IPS-18c (cell line): ENCODE results near the gene ADAMTS2.
"Not testable (repeated sequence)": the region's sequence is repeated elsewhere in the genome, so short reads cannot be mapped to it uniquely, and the experiment has no call there.

ENCODE experiments used
- H3K4me3 ChIP-seq: 2 replicates; pipeline ENCODE4 v1.7.0; 2013; ENCODE audit warnings: low read depth, mild to moderate bottlenecking, low read length, moderate library complexity; ENCODE audit not compliant: insufficient read depth
- H3K9me3 ChIP-seq: one replicate; pipeline ENCODE4 v1.6.1; 2013; ENCODE audit warnings: mild to moderate bottlenecking, low read length, moderate library complexity; ENCODE audit not compliant: control insufficient read depth, insufficient read depth

The ADAMTS2 gene

DNA sequence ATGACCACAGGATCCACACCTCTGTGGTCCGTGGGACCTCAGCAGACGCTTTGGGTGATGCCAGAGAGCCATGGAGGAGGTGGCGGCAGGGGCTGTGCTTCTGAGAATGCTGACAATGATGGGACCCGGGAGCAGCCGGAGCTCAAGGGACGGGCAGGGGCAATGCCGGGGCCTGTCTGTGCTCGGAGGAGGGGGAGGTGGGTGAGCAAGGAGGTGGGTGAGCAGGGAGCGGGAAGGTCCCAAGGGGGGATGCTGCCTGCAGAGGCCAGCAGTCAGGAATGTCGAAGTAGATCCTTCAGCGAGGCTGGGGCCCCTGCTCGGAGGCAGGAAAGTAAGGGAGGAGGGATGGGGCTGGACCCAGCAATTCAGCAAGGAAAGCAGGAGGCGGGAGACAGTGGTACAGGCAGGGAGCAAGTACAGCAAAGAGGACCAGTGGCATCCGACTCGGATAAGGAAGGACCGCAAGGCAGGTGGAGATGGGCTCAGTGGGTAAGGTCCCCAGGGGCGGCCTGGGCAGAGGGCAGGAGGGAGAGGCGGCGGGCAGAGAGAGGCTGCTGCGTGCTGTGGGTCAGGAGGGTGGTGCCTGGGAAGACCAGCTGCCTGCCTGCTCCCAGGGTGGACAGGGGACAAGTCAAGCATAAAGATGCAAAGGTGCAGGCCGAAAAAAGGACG lies 49.0 kb downstream of the ADAMTS2 start:
- Histone ChIP-seq H3K4me3 (no peak overlapping the region), H3K9me3 (no peaks in the 10 kb centered on the region)

DNA sequence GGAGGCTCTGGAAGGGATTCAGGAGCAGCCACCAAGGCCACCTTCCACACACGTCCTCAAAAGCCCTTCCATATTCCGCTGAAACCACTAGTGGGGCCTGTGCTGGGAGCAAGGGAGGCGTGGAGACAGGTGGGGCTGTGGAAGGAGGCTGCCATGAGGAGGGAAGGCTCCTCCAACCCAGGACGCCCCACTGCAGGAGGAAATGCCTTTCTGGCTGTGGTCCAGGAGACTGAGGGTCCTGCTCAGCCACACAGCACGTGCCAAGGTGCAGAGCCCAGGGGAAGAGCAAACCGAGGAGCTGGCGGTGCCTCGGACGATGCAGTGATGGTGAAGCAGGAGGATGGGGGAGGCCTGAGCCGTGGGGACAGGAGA lies 49.5 kb downstream of the ADAMTS2 start:
- Histone ChIP-seq H3K4me3 (no peak overlapping the region), H3K9me3 (no peaks in the 10 kb centered on the region)

DNA sequence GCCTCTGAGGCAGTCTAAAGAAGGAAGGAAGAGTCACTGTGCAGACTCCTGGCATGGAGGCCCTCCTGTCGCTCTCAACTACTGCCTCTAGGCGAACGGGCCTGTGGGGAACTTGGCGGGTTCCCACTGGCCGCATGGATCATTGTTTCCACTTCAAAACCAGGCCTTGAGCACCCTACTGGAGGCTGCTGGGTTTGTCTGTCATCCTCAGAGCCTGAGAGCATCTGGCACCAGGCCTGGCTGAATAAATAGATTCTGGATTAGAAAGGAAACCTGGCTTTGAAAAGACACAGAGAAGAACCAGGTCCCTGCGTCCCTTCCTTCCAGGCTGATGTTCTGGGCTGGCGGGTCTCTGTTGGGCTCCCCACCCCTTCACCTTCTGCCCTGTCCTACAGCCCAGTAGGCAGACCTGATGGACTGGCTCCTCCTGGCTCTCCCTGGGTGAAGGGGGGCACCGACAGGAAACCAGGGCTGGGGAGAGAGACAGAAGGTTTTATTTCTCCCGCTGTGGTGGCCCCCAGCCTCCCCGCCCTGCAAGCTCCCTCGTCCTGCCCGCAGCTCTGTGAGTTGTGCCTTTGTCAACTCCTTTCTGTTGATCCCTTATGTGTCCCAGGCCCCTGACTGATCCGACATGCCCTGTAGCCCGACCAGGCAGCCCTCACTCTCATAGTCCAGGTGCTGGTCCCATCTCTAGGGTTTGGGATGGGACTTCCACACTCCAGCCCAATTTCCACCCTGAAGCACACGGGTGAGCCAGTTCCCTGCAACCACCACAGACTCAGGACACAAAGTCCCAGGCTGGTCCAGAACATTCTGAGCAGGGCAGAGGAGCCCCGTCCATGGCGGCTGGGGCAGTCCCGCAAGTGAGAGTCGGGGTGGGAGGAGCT lies 50.1 kb downstream of the ADAMTS2 start:
- no peaks in the 10 kb centered on the region for H3K9me3 ChIP-seq

DNA sequence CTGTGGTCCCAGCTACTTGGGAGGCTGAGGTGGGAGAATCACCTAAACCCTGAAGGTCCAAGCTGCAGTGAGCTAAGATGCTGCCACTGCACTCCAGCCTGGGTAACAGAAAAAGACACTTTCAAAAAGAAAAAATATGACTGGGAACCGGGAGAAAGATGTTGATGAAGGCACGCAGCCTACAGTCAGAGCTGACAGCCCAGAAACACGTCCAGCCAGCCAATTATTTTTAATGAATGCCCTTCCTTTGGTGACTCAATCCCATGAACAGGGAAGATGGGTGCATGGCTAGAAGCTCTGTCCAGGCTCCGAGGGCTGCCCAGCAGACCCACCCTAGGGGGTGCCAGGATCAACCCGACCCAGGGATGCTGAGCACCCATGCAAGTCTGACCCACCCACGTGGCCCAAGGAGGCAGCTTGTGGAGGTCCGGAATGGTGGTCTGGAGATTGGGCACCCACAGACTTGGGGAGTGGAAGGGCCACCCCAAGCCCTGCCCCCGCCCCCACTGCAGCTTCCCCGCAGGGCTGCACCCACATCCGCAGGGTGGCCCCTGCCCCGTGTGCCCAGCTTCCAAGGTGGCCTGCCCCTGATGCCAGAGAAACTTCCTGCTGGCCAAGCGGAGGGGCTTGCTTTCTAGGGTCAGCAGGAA lies 51.0 kb downstream of the ADAMTS2 start:
- Histone ChIP-seq H3K9me3 (no peaks in the 10 kb centered on the region), H3K4me3 (no peak overlapping the region)

More for the DNA sequence above, 50.1 kb downstream of the ADAMTS2 start:
- no peak overlapping the region for H3K4me3 ChIP-seq

DNA sequence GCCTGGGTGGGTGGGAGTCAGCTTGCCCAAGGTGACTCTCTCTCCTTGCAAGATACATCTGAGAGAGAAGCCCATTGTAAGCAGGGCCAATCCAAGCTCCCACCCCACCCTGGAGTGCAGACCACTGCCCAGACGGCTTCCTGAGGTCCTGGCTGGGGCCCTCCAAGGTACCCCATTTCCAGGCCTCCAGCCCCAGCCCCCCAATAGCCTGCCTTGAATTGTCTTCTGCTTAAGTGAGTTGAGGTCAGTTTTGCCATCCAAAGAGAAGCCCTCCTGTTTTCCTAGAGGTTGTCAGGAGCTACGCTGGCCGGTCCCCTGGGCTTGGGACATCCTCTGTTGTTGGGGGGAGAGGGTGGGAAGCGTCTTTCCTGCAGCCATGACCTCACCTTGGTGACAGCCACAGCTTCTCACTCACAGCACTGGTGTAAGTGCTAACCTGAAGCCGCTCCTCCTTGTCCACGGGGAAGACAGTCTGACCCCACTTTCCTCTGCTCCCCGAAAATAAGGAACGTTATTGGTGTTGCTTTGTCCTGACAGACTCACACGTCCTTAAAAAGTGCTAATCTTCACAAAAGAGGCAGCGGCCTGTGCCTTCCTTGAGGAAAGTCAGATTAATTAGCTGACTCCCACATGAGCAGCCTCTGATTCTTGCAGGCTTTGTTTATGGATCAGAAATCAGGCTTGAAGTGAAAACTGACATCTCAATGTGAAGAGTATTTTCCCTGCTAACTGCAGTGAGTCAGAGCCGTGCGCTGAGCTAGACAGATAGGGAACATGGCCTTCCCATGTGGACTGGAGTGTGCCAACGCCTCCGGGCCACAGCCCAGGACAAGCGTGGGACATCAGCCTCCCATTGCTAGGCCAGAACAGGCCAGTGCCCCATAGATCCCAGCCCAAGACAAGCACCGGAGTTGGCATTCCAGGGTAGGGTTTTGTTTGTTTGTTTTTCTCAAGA lies 52.3 kb downstream of the ADAMTS2 start:
- H3K9me3 ChIP-seq, result no peaks in the 10 kb centered on the region

DNA sequence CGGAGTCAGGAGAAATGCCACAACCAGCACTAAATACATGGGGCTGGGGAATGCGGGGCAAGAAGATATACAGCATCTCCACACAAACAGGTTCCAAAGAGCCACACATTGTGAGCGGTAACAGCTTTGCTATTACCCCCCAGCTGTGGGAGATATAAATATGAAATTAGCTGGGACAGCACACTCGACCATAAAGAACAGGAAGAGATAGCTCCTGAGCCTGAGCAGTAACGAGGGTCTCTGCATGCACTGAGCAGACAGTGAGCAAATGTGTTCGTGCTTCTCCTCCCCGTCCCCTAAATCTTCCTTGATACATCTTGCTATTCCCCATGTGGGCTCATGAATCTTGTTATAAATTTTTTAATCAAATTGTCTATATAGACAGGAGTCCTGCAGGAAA lies 53.1 kb downstream of the ADAMTS2 start:
- no peak overlapping the region for H3K4me3 ChIP-seq
- H3K9me3 ChIP-seq, result no peaks in the 10 kb centered on the region

More for the DNA sequence above, 52.3 kb downstream of the ADAMTS2 start:
- no peak overlapping the region for H3K4me3 ChIP-seq

DNA sequence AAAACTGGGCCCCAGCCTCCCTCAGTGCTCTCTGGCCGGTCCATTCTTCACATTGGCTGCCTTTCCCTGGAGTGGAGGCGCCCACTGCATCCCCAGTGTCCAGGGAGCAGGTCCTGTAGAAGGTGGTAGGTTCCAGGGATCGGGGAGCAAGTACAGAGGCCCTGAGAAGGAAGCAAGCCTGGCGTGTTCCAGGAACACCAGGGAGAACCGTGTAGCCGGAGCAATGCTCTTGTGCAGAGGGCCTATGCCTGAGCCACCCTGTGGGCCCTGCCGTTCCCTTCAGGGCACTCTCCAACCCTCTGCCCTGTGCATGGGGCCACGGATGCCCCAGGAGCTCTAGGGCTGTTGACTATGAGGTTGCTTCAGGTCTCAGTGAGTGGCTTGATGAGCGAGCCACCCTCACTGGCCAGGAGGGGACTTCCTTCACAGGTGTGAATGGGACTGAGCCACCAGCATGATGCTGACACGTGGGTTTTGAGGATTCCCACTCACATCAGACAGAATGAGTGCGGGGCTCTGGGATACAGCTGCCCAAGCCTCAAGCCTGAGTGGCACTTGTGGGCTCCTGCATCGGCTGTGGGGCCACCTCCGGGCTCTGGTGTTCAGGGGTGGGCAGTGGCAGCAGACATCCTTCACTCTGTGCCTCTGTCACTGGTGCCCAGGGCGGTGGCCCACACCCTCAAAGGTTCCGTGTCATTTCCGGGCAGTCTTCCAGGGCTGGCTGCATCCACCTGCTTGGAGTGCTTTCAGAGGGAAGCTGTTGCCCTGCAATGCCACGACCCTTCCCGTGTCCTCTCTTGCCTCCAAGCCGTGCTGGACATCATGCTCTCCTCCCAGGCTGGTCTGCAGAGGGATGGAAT lies 54.4 kb downstream of the ADAMTS2 start:
- no peaks in the 10 kb centered on the region for H3K9me3 ChIP-seq
- no peak overlapping the region for H3K4me3 ChIP-seq

DNA sequence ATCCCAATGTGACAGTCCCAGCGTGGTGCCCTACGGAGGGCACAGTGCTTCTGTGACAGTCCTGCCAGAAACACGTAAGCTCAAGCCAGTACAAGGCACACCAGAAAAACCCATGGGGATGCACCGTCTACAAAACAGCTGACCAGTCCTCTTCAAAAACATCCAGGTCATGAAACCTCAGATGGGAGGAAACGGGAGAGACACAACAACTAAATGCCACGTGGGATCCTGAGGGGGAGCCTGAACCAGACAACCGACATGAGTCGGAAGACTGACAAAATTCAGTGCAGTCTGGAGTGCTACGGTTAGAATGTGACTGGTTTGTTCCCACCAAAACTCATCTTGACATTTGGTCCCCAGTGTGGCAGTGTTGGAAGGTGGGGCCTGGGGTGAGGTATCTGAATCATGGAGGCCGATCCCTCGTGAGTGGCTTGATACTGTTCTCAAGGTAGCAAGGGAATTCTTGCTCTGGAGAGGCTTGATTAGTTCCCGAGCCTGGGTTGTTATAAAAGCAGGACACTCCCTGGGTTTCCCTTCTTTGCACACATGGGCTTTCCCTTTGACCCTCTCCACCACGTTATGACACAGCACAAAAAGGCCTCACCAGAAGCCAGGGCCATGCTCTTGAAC lies 55.4 kb downstream of the ADAMTS2 start:
- Histone ChIP-seq H3K9me3 (no peaks in the 10 kb centered on the region), H3K4me3 (no peak overlapping the region)

DNA sequence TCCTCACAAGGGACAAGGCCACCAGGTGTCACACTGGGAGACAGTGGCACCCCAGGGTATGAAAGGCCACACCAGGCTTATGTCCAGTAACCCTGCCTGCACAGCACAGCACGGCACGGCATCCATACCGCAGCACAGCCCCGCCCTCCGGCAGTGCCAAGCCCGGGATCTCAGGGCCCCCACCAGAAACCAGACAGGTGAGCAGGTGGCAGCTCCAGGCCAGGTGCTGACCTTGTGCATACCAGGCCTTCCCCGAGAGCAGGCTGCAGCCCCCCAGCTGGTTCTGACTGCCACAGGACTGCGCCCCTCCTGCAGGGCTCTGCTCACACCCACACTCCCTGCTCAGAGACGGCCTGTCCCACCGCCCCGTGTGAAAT lies 56.5 kb downstream of the ADAMTS2 start:
- Histone ChIP-seq H3K9me3 (no peaks in the 10 kb centered on the region), H3K4me3 (no peak overlapping the region)

DNA sequence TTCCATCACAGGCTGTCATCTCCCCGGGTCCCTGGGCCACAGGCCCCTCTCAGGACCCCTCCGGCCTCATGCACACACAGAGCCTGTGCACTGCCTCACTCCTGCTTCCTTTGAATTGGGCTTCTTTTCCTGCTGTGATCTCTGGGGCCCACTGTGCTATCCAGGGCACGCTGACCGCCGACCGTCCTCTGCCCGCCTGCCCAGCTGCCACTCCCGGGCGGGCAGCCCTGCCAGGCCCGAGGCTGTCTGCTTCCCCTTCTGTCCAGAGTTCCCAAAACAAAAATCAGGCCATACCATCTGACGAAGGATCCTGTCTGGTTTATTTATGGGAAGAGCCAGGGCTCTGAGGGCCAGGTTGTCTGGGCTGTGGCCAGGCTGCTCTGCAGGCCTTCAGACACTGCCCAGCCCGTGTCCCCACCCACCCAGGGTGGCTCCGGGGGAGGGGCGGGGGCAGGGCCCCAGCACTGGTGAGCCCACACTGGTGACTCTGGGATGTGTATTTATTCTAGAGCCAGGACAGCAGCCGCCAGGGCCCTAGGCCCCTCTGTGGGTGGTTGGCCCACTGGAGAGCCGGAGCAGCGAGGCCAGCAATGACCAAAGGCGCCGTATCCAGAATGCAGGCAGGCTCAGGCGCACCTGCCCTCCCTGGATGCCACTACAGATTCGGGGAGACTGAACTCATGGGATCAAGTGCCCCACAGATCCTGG lies 57.0 kb downstream of the ADAMTS2 start:
- H3K9me3 ChIP-seq, result no peaks in the 10 kb centered on the region

DNA sequence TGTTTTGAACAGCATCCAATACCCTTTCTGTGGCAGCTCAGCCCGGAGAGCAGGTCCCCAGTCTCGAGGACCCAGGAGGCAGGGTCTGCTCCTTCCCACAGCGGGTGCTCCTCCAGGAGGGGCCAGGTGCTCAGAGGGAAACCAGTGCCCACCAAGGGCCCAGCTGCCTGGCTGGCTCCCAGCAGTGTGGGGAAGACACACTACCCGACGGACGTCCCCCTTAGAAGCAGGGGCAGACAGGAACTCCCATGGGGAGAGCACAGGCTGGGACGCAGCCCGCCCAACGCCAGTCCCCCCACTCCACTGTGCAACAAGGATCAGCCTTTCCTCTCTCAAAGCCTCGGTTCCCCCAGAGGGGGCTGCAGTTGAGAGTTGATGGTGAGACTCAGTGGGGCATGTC lies 57.6 kb downstream of the ADAMTS2 start:
- no peaks in the 10 kb centered on the region for H3K9me3 ChIP-seq
- H3K4me3 ChIP-seq, result no peak overlapping the region

More for the DNA sequence above, 57.0 kb downstream of the ADAMTS2 start:
- H3K4me3 ChIP-seq, result no peak overlapping the region

DNA sequence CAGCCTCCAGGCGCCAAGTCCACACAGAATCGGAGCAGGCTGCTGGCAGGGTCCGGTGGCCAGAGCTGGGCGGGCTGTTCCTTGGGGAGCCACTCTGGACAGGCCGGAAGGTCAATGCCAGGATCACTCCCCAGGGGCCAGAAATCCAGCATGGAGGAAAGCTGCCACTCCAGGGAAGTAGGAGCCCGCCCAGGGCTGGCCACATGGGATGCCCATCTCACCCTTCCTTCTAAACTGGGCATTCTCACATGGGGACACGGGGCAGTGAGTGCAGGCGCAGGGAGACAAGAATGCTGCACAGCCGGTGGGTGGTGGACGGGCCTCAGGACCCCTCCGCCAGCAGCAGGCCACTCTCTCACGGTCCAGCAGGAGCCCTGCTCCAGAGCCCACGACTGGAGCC lies 58.2 kb downstream of the ADAMTS2 start:
- no peaks in the 10 kb centered on the region for H3K9me3 ChIP-seq
- no peak overlapping the region for H3K4me3 ChIP-seq

DNA sequence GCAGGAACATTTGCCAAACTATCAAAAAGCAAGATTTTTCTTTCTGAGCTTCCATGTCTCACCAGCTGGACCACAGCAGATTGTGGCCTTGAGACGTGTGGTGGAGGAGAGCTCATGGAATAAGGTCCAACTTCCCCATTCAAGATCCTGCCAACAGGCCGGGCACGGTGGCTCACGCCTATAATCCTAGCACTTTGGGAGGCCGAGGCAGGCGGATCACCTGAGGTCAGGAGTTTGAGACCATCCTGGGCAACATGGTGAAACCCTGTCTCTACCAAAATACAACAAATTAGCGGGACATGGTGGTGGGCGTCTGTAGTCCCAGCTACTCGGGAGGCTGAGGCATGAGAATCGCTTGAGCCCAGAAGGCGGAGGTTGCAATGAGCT lies 59.5 kb downstream of the ADAMTS2 start:
- H3K4me3 ChIP-seq, H3K9me3 ChIP-seq: not testable (repeated sequence)

DNA sequence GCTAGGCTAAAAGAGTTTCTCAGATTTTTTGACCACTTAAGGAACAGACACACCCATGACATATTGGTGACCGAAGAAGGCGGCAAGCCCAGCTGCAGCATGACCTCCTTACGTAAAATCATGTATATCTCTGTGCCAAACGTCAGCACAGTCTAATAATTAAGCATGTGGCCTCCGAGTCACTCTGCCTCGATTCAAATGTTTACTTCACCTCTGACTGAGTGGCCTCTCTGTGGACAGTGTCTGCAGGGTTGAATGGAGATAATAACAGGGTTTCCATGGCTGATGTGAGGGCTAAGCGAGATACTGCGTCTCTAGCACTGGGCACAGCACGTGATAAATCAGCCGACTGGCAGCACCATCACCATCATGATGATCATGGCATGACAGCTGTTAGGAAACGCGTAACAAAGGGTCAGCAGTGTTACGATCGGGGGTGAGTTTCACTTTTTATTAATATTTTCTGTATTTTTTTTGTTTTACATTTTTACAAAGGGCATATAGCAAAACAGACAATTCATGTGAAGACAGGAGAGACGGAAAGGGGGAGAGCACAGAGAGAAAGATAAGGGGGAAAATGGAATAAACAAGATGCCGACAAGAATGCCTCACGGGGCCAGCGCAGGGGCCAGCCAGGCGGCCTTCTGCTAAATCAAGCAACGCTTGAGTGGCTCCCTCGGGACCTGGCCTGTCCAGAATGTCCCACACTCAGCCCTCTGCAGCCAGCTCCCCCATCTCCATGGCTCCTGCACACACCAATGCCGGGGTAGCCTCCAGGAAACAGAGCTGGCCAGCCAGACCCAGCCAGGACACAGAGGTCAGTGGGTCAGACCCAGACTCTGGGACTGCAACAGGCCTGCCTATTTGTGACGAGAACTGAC lies 60.3 kb downstream of the ADAMTS2 start:
- Histone ChIP-seq H3K4me3 (no peak overlapping the region), H3K9me3 (no peaks in the 10 kb centered on the region)

DNA sequence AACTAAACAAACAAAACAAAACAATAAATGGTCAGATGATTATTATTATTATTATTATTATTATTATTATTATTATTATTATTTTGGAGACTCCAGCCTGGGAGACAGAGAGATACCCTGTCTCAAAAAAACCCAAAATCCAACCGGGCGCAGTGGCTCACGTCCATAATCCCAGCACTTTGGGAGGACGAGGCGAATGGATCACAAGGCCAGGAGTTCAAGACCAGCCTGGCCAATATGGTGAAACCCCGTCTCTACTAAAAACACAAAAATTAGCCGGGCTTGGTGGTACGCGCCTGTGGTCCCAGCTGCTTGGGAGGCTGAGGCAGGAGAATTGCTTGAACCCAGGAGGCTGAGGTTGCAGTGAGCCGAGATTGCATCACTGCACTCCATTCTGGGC lies 61.4 kb downstream of the ADAMTS2 start:
- not testable (repeated sequence) for H3K4me3 ChIP-seq

More for the DNA sequence above, 61.4 kb downstream of the ADAMTS2 start:
- not testable (repeated sequence) for H3K9me3 ChIP-seq
